Fibroblast of skin of scalp (primary cell): ENCODE data around the gene TNFRSF14. TPM values are rescaled to one million over a fixed set of nuclear protein-coding genes. Genes with fewer than 3 reads are reported as not detected.
A peak's percentile ranks its signal among the peaks of the same experiment; 100 is the strongest.

Experiments
- DNase-seq: peaks from one replicate; pipeline ENCODE4 v3.0.0-alpha.2; 2013
- polyA plus RNA-seq, 2 experiments: library from polyadenylated mRNA; unstranded; fragments of 120-200 nt; gene quantifications; one replicate each; pipeline ENCODE4 v1.2.1, GENCODE V29; 2013; ENCODE audit not compliant: insufficient read length in 2 of 2

The TNFRSF14 gene
- polyA plus RNA-seq (2013, experiment 1 of 2; ENCODE audit: insufficient read length) = 3.9 TPM
- polyA plus RNA-seq (2013, experiment 2 of 2; ENCODE audit: insufficient read length) = 5.0 TPM

- peak; percentile 44 for DNase-seq
Measured at GRCh38 chr1:2556277-2556677, at the start of gene TNFRSF14. TNFRSF14 (plus strand) TSS chr1:2556371; CDS start chr1:2556665, 294 bp downstream.

DNA sequence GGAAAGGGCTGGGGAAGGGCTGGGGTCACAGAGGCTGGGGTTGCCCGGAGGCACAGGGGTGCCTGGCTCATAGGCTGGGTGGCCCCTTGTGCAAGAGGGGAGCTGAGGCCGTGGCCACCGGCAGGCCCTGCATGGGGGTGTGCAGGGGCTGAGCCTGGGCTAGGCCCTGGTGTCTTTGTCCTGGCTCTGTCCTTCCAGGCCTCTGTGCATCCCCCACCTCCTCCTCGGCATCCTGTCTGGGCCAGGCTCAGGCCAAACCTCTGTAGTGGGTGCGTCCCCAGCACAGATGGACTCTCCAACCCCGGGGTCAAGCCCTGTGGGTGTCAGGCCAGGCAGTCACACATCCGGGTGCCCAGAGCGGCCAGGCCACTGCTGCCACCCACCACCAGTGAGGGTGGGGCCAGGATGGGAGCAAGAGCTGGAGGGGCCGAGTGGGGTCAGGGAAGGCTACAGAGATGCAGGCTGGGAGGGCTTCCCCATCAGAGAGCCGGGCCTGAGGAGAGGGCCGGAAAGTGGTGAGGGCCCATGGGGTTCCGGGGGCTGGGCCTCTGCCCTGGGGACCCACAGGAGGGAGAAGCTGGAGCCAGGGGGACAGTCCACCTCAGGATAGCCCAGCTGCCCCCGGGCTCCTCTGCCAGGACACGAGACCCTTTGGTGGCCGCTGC is 49.1 kb upstream of the TNFRSF14 start:
- no peak for DNase-seq

GRCh38 chr1:2507744-2508155 is 48.4 kb upstream of the TNFRSF14 start:
- no peak for DNase-seq

DNA sequence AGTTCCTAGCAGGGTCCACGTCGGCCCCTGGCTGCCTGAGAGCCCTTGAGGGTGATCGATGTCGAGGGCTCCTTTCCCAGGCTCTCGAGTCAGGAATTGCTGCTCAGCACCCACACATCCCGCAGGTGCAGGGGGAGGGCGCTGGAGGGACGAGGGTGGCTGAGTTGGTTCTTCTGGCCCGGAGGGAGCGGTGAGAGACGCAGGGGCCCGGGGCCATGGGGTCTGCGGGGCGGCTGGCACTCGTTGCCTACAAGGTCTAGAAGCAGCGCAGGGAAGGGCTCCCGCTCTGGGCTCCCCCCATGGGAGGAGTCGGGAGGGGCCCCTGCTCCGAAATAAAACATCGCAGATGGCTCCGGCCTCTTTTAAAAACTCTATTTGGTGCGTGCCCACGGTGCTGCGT is 48.0 kb upstream of the TNFRSF14 start:
- no peak for DNase-seq

GRCh38 chr1:2508751-2509150 is 47.4 kb upstream of the TNFRSF14 start:
- no peak for DNase-seq

DNA sequence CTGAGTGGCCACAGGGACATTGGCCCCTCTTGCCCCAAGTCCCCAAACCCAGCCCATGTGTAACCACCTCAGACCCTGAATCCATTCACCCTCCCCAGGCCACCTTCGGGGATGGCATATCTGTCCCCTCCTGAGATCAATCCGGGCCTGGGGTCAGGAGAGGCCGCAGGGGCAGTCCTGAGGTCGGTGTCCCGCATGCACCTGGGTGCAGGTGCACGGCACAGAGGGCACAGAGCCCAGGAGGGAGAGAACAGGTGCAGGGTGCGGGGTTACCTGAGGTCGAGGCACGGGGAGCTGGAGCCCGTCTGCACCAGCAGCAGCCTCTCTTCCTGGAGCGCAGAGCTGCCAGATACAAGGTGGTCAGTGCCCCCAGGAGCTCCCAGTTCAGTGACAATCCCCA is 46.6 kb upstream of the TNFRSF14 start:
- no peak for DNase-seq

DNA sequence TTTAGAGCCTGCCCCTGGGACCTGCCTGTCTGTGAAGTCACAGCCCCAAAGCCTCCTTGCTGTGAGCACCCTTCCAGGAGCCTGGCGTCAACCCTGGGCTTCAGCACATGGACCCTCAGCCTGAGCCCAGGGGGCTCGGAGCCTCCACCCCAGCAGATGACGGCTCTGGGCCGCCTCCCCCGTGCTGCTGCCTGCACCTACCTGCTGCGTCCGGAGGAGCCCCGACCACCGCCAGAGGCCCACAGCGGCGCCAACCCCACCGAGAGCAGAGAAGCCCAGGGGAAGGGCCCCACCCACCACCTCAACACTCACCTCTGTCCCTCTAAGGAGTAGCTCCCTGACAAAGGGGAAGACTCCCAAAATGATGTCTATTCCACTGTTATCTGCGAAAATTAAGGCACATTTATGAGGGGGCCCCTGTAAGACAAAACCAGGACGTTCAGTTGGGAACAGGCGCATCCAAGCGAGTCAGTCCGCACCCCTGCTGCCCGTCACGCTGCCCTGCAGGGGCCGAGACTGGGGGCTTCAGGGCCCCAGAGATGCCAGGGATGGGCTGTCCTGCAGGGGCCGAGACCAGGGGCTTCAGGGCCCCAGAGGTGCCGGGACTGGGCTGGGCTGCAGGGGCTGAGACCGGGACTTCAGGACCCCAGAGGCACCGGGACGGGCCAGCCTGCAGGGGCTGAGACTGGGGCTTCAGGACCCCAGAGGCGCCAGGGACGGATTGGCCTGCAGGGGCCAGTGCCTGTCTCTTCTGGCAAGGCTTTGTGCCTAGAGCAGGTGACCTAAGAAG is 45.6 kb upstream of the TNFRSF14 start:
- no peak for DNase-seq

- DNase-seq = no peak
Measured at GRCh38 chr1:2512862-2513421, 43.2 kb upstream of the TNFRSF14 start.

DNA sequence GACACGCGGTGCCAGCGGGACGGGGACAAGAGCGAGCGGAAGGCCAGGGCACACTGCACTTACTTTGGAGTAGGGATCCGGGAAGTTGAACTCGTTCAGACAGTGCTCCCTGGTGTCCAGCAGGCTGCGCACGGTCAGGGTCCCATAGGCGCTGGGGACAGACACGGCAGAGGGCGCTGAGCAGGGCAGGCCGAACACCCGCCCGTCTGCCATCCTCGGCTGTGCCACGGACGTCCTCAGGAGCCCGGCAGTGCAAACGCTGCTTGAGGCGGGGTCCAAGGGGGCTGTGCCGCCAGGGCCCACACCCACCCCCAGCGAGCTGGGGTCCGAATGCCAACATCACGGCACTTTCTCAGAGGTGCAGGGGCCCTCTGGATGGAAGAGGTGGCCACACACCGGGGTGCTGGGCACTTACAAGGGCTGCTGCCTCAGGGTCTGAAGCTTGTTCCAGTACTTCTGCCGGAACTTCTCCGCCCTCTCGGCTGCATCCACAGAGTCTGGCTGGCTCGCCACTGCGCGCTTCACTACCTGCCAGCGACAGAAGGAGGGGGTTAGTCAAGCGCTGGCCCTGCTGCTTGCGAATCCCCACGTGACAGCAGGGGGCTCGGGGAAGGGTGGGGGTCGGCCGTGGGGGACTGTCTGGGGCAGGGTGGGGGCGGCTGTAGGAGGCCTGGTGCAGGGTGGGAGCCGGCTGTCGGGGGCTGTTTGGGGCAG is 42.1 kb upstream of the TNFRSF14 start:
- no peak for DNase-seq

- no peak for DNase-seq
Measured at GRCh38 chr1:2514863-2515762, 41.1 kb upstream of the TNFRSF14 start.

DNA sequence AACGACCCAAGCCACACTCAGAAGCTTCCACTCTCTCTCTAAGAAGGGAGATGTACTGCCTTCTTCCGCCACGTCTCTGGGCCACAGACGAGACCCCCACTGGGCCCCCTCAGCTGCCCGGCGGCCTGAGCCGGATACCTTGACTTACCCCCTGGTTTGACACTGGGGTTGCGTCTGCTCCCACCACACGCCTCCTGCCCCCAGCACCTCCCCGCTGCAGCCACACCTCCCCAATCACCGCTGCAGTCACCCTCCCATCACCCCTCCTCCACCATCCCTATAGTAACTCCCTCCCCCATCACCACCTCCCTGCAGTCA is 40.4 kb upstream of the TNFRSF14 start:
- no peak for DNase-seq

DNA sequence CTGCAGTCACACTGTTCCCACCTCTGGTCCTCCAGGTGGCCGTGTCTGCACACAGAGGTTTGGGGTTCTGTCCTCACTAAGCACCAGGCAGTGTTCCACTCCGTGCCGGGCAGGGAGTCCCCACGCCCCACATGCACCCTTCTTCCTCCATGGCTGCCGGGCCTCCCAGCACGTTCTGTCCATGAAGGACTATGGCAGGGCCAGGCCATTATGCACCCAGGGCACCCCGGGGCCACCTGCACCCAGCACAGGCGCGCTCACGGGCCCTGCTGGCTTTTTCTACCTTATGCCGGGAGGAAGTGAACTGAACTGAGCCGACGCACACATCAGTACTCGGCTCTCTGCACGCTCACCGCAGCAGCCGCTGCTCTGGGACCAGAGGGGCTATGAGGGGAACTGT is 40.0 kb upstream of the TNFRSF14 start:
- no peak for DNase-seq

DNA sequence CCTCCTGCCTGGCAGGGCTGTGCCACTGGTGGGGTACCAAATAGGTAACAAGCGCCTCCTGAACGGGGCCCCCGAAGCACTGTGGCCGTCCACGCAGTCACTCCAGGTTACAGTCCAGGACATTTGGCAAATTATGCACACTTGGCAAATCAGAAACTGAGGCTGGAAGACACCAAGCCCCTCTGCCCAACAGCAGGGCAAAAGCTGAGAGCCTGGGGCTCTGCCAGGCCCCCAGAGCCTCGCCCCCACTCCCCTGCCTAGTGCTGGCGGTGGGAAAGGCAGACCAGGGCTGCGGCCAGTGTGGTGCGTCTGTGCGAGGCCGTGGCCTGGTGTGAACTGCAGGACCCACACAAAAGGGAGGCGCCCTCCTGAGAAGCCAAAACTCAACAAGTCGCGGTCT is 39.2 kb upstream of the TNFRSF14 start:
- no peak for DNase-seq

- DNase-seq = no peak
Measured at GRCh38 chr1:2517966-2518365, 38.2 kb upstream of the TNFRSF14 start.

GRCh38 chr1:2518528-2518927 is 37.6 kb upstream of the TNFRSF14 start:
- no peak for DNase-seq

- no peak for DNase-seq
Measured at GRCh38 chr1:2519029-2519685, 37.0 kb upstream of the TNFRSF14 start.

GRCh38 chr1:2519729-2520128 is 36.4 kb upstream of the TNFRSF14 start:
- DNase-seq = no peak

DNA sequence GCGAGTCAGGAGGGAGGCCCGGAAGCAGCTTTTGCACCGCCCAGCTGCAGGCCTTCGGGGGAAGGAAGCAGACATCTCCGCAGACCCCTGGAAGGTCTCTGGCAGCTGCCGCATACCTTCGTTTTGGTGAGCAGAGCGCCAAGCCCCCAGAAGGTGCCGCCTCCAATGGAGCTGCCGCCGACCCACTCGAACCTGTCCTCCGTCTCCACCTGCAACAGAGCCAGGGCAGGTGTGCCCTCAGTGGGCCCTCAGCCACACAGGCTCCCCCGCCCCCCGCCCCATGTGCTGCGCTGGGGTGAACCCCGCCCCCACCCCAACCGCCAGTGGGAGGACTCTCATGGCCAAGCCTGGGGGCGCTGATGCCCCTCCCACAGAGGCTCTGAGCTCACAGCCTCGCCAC is 36.0 kb upstream of the TNFRSF14 start:
- DNase-seq = no peak

DNA sequence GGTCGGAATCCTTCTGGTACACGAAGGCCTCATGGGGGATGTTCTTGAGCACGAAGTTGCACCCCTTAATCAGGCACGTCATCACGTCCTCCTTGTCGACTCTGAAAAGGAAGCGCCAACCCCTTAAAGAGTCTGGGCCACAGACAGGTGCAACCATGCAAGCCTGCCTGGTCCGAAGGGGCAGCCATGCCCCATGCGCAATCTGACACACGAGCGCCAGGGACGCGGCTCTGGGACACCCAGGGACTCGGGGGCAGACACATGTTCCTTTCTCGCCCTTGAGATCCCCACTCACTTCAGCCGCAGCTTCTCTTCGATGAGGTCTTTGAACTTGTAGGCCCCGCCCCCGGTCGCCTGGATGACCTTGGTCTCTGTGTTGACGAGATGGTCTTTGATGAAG is 35.4 kb upstream of the TNFRSF14 start:
- DNase-seq = no peak

GRCh38 chr1:2522230-2522629 is 33.9 kb upstream of the TNFRSF14 start:
- no peak for DNase-seq

- DNase-seq = no peak
Measured at GRCh38 chr1:2523191-2523890, 32.8 kb upstream of the TNFRSF14 start.
